NB4 (cell line): ENCODE results near the gene FNDC11.

Experiments used
- CTCF ChIP-seq: IDR thresholded peaks from one replicate; pipeline ENCODE4 v1.5.1; 2012; ENCODE audit warnings: low read depth, low read length
- MYC ChIP-seq: IDR thresholded peaks from 2 replicates; pipeline ENCODE4 v1.6.1; 2011; ENCODE audit warnings: low read depth, low read length
- POLR2A ChIP-seq: IDR thresholded peaks from 2 replicates; pipeline ENCODE4 v1.6.1; 2011; ENCODE audit warnings: mild to moderate bottlenecking; ENCODE audit not compliant: insufficient read length; ENCODE audit errors: extremely low read depth
- TF ChIP-seq, protein P1 (sequence below): IDR thresholded peaks from 2 replicates; pipeline ENCODE4 v1.6.1; 2011; ENCODE audit warnings: low read depth, low read length

DNA sequence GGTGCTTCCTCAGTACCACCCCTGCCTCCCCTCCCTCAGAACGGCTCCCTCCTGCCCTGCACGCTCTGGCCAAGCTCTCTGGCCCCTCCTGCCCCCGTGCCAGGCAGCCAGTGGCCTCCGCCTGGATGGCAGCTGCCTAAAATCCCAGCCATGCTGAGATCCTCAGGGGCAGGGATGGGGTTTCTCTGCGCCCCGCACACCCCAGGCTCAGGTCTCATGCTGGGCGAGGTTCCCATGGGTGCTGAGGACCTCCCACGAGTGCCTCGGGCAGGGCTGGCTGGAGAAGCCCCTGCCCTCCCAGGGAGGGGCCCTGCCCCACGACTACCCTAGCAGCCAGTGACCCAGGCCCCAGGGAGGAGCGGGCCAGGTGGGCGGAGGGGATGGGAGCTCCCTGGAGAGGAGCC, 19.5 kb upstream of the FNDC11 start:
- TF ChIP-seq CTCF (no peak), POLR2A (no peak), MYC (no peak)
- TF ChIP-seq, protein P1, sequence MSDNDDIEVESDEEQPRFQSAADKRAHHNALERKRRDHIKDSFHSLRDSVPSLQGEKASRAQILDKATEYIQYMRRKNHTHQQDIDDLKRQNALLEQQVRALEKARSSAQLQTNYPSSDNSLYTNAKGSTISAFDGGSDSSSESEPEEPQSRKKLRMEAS: no peak
